ENCODE data around the gene OR5P2.

- no peak for TF ChIP-seq CTCF (IDR thresholded peaks at IDR 0.05)
- no peak for TF ChIP-seq POLR2A (IDR thresholded peaks at IDR 0.05)
- no peak for TF ChIP-seq EP300 (IDR thresholded peaks at IDR 0.05)
Measured at GRCh38 chr11:7775689-7776088, 21.1 kb downstream of the OR5P2 start.

All from tibial nerve (tissue), 4 donors.